Raji (cell line): ENCODE data around the gene SERINC3.

ENCODE experiments used
- POLR2A ChIP-seq: IDR thresholded peaks from 2 replicates; pipeline ENCODE4 v1.6.1; 2011; ENCODE audit warnings: low read depth, low read length, control low read depth; ENCODE audit not compliant: insufficient read depth

The SERINC3 gene

GRCh38 chr20:44485830-44486198 is 36.1 kb downstream of the SERINC3 start:
- TF ChIP-seq POLR2A: no peak

- TF ChIP-seq POLR2A: no peak
These were observed 36.6 kb downstream of the SERINC3 start for GRCh38 chr20:44485078-44485829.

GRCh38 chr20:44483112-44483511 is 38.8 kb downstream of the SERINC3 start:
- no peak for TF ChIP-seq POLR2A

GRCh38 chr20:44481719-44482416 is 40.0 kb downstream of the SERINC3 start:
- no peak for TF ChIP-seq POLR2A

- TF ChIP-seq POLR2A: no peak
These were observed 41.8 kb downstream of the SERINC3 start for GRCh38 chr20:44480097-44480496.

GRCh38 chr20:44479643-44480042 is 42.2 kb downstream of the SERINC3 start:
- TF ChIP-seq POLR2A: no peak

- no peak for TF ChIP-seq POLR2A
These were observed 43.7 kb downstream of the SERINC3 start for GRCh38 chr20:44478206-44478605.

- no peak for TF ChIP-seq POLR2A
These were observed 44.7 kb downstream of the SERINC3 start for GRCh38 chr20:44477151-44477550.

- TF ChIP-seq POLR2A: peak; percentile 99
These were observed 45.9 kb downstream of the SERINC3 start, which contains the start of gene TTPAL for GRCh38 chr20:44475694-44476560. TTPAL (plus strand) TSS chr20:44475874; CDS start chr20:44480000, 4,126 bp downstream.

GRCh38 chr20:44475372-44475693 is 46.5 kb downstream of the SERINC3 start:
- TF ChIP-seq POLR2A: no peak

- no peak for TF ChIP-seq POLR2A
These were observed 50.4 kb downstream of the SERINC3 start for GRCh38 chr20:44471481-44471882.

GRCh38 chr20:44470327-44470726 is 51.5 kb downstream of the SERINC3 start:
- TF ChIP-seq POLR2A: no peak

- no peak for TF ChIP-seq POLR2A
These were observed 53.7 kb downstream of the SERINC3 start for GRCh38 chr20:44468044-44468782.

- no peak for TF ChIP-seq POLR2A
These were observed 54.5 kb downstream of the SERINC3 start for GRCh38 chr20:44467289-44467883.
